C1 segment of cervical spinal cord (tissue), 14 donors: ENCODE data around the gene LIN54.

Experiments used
- DNase-seq, 14 donors: peaks; one replicate each; lab custom pipeline; 2025; lab: John Stamatoyannopoulos, UW

LIN54 gene

GRCh38 chr4:82891707-82892466 is 118.7 kb downstream of the LIN54 start:
- no peak for DNase-seq

- DNase-seq = peak; percentile 71 to 95 (median 91)
Measured at GRCh38 chr4:82890901-82891706, 119.5 kb downstream of the LIN54 start, which contains the start of gene SEC31A. Gene SEC31A, minus strand, starts transcription at chr4:82891153. Its CDS starts 9,217 bp downstream, at chr4:82881936.

GRCh38 chr4:82890528-82890900 is 120.1 kb downstream of the LIN54 start:
- no peak for DNase-seq

GRCh38 chr4:82889287-82889686 is 121.3 kb downstream of the LIN54 start:
- no peak for DNase-seq

- no peak for DNase-seq
Measured at GRCh38 chr4:82886147-82886942, 124.3 kb downstream of the LIN54 start.

GRCh38 chr4:82885410-82885809 is 125.2 kb downstream of the LIN54 start:
- no peak for DNase-seq
